NCI-H2196 (cell line): ENCODE data around the gene RABL6.
"Not testable (repeated sequence)": the region's sequence is repeated elsewhere in the genome, so short reads cannot be mapped to it uniquely, and the experiment has no call there.

Source experiments
- DNase-seq: peaks from one replicate; lab custom pipeline; 2025; ENCODE audit not compliant: unreplicated experiment; lab: John Stamatoyannopoulos, UW

Gene RABL6

GRCh38 chr9:136856079-136856476 is 48.3 kb downstream of the RABL6 start:
- DNase-seq: no peak

- DNase-seq: no peak
These were observed 48.9 kb downstream of the RABL6 start for GRCh38 chr9:136856541-136857141.

DNA sequence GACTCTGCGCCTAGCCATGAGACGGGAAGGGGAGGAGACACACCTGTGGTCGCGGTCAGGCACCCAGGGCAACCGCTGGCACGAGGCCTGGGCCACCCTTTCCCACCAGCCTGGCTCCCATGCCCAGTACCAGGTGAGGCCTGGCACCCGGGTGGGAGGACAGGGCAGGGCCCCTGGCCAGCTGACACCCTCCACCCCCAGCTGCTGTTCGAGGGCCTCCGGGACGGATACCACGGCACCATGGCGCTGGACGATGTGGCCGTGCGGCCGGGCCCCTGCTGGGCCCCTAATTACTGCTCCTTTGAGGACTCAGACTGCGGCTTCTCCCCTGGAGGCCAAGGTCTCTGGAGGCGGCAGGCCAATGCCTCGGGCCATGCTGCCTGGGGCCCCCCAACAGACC is 49.4 kb downstream of the RABL6 start:
- DNase-seq: no peak

DNA sequence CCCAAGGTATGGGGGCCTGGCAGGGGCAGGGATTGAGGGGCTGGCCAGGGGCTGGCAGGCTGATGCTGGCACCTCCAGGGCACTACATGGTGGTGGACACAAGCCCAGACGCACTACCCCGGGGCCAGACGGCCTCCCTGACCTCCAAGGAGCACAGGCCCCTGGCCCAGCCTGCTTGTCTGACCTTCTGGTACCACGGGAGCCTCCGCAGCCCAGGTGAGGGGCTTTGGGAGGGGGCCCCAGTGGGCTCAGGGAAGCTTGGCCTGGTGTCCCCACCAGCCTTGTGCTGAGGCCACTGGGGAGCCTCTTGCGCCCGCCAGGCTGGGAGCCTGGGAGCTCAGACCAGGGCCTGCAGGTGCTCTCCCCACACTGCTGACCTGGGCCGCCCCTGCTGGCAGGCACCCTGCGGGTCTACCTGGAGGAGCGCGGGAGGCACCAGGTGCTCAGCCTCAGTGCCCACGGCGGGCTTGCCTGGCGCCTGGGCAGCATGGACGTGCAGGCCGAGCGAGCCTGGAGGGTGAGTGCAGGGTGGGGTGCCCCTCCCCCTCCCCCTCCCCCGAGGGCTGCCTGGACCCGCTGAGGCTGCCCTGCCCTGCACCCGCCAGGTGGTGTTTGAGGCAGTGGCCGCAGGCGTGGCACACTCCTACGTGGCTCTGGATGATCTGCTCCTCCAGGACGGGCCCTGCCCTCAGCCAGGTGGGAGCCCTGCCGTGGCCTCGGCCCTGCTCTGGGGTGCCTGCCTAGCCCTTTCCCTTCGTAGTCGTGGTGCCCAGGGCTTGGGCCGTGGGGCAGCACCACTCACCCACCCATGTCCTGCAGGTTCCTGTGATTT is 50.0 kb downstream of the RABL6 start:
- no peak for DNase-seq

DNA sequence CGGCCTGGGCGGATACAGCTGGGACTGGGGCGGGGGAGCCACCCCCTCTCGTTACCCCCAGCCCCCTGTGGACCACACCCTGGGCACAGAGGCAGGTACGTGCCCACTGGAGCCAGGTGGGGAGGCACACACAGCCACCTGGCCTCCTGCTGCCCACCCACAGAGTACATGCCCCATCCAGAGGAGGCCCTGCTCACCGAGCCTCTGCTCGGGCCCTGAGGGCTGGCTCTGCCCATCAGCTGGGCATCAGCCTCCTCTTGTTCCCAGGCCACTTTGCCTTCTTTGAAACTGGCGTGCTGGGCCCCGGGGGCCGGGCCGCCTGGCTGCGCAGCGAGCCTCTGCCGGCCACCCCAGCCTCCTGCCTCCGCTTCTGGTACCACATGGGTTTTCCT is 50.7 kb downstream of the RABL6 start:
- no peak for DNase-seq

DNA sequence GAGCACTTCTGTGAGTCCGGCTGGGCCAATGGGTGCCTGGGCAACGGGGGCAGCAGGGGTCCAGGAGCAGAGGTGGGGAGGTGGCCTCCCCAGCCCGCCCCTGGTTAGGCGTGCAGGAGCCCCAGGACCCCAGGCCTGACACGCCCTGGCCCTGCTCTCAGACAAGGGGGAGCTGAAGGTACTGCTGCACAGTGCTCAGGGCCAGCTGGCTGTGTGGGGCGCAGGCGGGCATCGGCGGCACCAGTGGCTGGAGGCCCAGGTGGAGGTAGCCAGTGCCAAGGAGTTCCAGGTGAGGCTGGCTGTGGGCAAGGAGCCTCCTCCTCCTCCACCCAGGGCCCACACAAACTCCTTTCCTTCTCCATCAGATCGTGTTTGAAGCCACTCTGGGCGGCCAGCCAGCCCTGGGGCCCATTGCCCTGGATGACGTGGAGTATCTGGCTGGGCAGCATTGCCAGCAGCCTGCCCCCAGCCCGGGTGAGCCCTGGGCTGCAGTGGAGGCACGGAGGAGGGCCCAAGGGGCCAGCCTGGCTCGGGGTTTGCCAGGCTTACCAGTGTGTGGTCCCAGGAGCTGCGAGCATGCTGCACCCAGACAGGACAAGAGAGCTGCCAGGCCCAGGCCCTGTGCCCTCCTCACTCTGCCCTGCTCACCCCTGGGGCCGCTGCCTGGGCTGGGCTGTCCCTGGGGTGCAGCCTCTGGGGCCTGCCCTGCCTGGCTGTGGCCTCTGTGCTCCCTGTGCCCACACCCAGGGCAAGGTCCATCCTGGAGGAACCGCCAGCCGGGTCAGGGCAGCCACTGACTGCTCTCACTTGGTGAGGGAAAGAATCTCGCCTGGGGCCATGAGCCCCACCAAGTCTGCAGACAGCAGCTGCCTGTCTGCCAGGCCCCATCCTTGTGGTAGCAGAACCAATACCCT is 51.4 kb downstream of the RABL6 start:
- peak; percentile 71 for DNase-seq

- DNase-seq: no peak
These were observed 52.8 kb downstream of the RABL6 start for GRCh38 chr9:136860529-136860928.

DNA sequence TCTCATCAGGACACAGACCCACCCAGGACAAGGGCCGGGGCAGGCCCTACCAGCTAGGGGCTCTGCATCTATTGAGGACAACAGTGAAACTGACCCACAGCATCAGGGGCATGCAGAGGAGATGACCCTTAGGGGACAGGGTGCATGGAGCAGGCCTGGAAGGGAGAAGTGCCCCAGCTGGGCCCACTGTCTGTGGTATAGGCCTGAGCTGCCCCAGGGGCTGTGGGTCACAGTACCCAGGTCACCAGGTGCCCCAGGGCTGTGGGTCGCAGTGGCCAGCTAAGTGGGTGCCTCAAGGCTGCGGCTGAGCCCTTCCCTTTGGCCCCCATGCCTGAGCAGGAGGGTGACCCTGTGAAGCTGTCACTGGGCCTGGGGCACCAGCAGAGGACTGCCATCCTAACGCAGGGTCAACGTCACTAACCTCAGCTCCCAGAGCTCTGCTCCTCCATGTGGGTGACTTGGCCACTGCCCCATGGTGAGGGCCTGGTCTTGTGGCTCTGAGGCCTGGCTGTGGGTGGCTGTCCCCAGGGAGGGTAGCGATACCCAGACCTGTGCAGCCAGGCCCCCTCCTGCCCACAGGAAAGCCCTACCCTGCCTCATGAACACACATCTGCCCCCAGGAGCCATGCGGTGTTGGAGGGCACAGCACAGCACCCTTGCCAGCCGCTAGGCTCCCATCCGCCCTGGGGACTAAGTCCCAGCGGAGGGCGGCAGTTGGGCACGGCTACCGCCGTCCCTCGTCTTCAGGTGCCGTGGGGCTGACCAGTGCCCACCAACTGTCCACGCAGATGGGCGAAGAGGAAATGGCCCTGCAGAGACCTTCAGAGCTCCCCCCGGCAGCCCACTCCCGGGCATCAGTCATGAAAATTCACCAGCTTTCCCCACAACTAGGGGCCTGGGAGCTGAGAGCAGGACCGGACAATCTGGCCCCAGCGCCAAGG is 53.5 kb downstream of the RABL6 start:
- no peak for DNase-seq

- no peak for DNase-seq
These were observed 54.2 kb downstream of the RABL6 start for GRCh38 chr9:136861874-136862457.

- no peak for DNase-seq
These were observed 55.3 kb downstream of the RABL6 start for GRCh38 chr9:136862849-136863622.

DNA sequence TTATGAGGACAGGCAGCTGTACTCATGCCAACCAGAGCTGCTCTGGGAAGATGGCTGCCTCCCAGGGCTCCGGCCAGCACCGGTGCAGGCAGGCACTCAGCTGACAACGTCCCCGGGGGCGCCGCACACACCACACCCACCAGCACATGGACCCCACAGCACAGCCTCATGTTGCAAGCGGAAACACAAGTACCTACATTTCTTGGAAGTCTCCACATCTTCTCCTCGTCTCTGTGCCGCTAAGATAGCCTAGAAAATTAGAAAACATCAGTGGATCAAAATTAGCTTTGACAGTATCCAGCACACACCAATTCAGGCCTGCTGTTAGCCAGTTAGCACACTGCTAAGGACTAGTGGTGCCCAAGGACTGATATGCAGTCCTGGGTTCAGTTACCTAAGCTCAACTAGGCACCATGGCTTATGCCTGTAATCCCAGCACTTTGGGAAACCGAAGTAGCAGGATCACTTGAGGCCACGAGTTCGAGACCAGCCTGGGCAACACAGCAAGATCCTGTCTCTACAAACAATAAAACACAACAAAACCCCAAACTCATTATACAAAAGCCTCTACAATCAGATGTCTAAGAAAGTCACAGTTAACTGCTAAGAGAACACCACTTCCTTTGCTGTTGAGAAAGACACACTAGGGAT is 56.0 kb downstream of the RABL6 start:
- DNase-seq: no peak

- DNase-seq: no peak
These were observed 57.5 kb downstream of the RABL6 start for GRCh38 chr9:136865041-136865767.

DNA sequence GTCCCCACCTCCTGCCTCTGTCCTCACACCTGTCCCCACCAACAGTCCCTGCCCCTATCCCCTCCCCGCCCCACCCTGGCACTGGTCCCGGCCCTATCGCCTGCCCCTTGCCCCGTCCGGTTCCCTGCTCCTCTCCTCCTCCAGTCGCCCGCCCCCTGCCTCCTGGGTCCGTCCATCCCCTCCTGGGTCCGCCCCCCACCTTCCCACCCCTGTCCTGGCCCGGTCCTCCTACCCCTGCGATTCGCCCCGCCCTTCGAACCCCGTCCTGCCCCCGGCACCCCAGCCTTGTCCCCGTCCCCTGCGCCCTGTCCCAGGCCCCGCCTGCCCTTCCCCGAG is 58.0 kb downstream of the RABL6 start:
- no peak for DNase-seq

DNA sequence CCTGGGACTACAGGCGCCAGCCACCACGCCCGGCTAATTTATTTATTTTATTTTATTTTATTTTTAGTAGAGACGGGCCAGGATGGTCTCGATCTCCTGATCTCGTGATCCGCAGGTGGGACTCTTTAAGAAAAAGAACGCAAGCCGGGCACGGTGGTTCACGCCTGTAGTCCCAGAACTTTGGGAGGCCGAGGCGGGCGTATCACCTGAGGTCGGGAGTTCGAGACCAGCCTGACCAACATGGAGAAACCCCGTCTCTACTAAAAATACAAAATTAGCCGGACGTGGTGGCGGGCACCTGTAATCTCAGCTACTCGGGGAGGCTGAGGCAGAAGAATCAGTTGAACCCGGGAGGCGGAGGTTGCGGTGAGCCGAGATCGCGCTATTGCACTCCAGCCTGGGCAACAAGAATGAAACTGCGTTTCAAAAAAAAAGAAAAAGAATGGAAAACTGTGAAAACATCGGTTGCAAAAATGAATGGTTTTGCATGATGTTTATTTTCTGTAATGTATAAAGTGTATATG is 59.2 kb downstream of the RABL6 start:
- not testable (repeated sequence) for DNase-seq

DNA sequence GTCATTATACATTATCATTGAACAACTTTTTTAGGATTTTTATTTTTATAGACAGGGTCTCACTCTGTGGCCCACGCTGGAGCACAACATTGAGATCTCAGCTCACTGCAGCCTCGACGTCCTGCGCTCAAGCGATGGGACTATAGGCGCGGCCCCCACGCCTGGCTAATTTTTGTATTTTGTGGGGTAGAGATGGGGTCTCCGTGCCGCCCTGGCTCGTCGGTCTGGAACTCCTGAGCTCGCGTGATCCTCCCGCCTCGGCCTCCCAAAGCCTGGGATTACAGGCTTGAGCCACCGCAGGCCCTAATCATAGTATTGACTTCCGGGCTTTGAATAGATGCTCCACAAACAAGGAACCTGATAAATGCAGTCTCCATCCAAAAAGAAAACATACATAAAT is 59.7 kb downstream of the RABL6 start:
- no peak for DNase-seq

- no peak for DNase-seq
These were observed 60.2 kb downstream of the RABL6 start for GRCh38 chr9:136867917-136868316.

GRCh38 chr9:136868644-136869043 is 60.9 kb downstream of the RABL6 start:
- no peak for DNase-seq

GRCh38 chr9:136869611-136870010 is 61.9 kb downstream of the RABL6 start:
- DNase-seq: not testable (repeated sequence)
